Loucy (cell line): ENCODE measurements around the gene ZFP1.

Experiments
- H2AFZ ChIP-seq: fragments of 200-600 bp; sonication (generic); 2 replicates; pipeline ENCODE4 v1.6.0; 2016; ENCODE audit warnings: antibody characterized with exemption, mild to moderate bottlenecking, low read length, moderate library complexity
- H3F3A ChIP-seq: fragments of 200-600 bp; 2 replicates; pipeline ENCODE4 v1.6.0; 2016; ENCODE audit warnings: antibody characterized with exemption, low read depth, mild to moderate bottlenecking
- H3K27me3 ChIP-seq: fragments of 200-600 bp; sonication (generic); 2 replicates; pipeline ENCODE4 v1.6.1; 2014; ENCODE audit warnings: low read length, mild to moderate bottlenecking; ENCODE audit not compliant: insufficient read depth, poor library complexity, severe bottlenecking
- H3K36me3 ChIP-seq: fragments of 200-600 bp; sonication (generic); 2 replicates; pipeline ENCODE4 v1.6.1; 2016; ENCODE audit warnings: low read length; ENCODE audit not compliant: insufficient read depth
- H3K4me1 ChIP-seq: fragments of 200-600 bp; sonication (generic); 2 replicates; pipeline ENCODE4 v1.5.1; 2014; ENCODE audit warnings: low read length, mild to moderate bottlenecking; ENCODE audit not compliant: insufficient read depth, poor library complexity, severe bottlenecking
- H3K4me2 ChIP-seq: fragments of 200-600 bp; sonication (generic); 2 replicates; pipeline ENCODE4 v1.6.0; 2014; ENCODE audit warnings: antibody characterized with exemption, low read length, low read depth, mild to moderate bottlenecking; ENCODE audit not compliant: poor library complexity, severe bottlenecking
- H3K4me3 ChIP-seq: fragments of 200-600 bp; sonication (generic); 2 replicates; pipeline ENCODE4 v1.5.1; 2014; ENCODE audit warnings: low read length, mild to moderate bottlenecking, mixed read lengths; ENCODE audit not compliant: poor library complexity, severe bottlenecking
- H3K79me2 ChIP-seq: fragments of 200-600 bp; sonication (generic); 2 replicates; pipeline ENCODE4 v1.6.1; 2014; ENCODE audit warnings: low read length; ENCODE audit not compliant: insufficient read depth
- H3K9ac ChIP-seq: fragments of 200-600 bp; sonication (generic); 2 replicates; pipeline ENCODE4 v1.6.0; 2014; ENCODE audit warnings: mild to moderate bottlenecking, low read depth, low read length, moderate library complexity; ENCODE audit not compliant: poor library complexity, severe bottlenecking
- H3K9me2 ChIP-seq: fragments of 200-600 bp; sonication (generic); replicated peaks from 2 replicates; pipeline ENCODE4 v1.6.1; 2016; ENCODE audit warnings: low read depth, low read length, mixed read lengths
- H3K9me3 ChIP-seq: fragments of 200-600 bp; sonication (generic); 2 replicates; pipeline ENCODE4 v1.6.1; 2014; ENCODE audit warnings: mild to moderate bottlenecking, antibody characterized with exemption, low read length, low read depth; ENCODE audit not compliant: insufficient read depth
- H4K20me1 ChIP-seq: fragments of 200-600 bp; sonication (generic); 2 replicates; pipeline ENCODE4 v1.6.0; 2014; ENCODE audit warnings: antibody characterized with exemption, low read length, mild to moderate bottlenecking; ENCODE audit not compliant: insufficient read depth, poor library complexity, severe bottlenecking
- EZH2phosphoT487 ChIP-seq: fragments of 200-600 bp; IDR thresholded peaks from 2 replicates; pipeline ENCODE4 v1.6.1; 2018; ENCODE audit warnings: antibody characterized with exemption, mild to moderate bottlenecking, moderate library complexity, borderline replicate concordance
- TF ChIP-seq, protein P1 (sequence below): fragments of 200-600 bp; sonication (generic); conservative IDR thresholded peaks from 2 replicates; pipeline ENCODE4 v1.5.1; 2014; ENCODE audit warnings: mild to moderate bottlenecking, antibody characterized with exemption, low read length

The ZFP1 gene

GRCh38 chr16:75169899-75170405, 21.6 kb downstream of the ZFP1 start:
- no peak overlapping the region for H3K9ac ChIP-seq
- H3K79me2 ChIP-seq = no peaks in the 10 kb centered on the region
- no peak overlapping the region for H2AFZ ChIP-seq
- H3K9me2 ChIP-seq = no peaks in the 10 kb centered on the region
- no peak overlapping the region for H3K4me3 ChIP-seq
- H3K4me1 ChIP-seq = no peaks in the 10 kb centered on the region
- H3F3A ChIP-seq = no peaks in the 10 kb centered on the region
- H3K27me3 ChIP-seq = no peaks in the 10 kb centered on the region
- no peaks in the 10 kb centered on the region for H4K20me1 ChIP-seq
- no peak overlapping the region for H3K4me2 ChIP-seq
- TF ChIP-seq, protein P1, sequence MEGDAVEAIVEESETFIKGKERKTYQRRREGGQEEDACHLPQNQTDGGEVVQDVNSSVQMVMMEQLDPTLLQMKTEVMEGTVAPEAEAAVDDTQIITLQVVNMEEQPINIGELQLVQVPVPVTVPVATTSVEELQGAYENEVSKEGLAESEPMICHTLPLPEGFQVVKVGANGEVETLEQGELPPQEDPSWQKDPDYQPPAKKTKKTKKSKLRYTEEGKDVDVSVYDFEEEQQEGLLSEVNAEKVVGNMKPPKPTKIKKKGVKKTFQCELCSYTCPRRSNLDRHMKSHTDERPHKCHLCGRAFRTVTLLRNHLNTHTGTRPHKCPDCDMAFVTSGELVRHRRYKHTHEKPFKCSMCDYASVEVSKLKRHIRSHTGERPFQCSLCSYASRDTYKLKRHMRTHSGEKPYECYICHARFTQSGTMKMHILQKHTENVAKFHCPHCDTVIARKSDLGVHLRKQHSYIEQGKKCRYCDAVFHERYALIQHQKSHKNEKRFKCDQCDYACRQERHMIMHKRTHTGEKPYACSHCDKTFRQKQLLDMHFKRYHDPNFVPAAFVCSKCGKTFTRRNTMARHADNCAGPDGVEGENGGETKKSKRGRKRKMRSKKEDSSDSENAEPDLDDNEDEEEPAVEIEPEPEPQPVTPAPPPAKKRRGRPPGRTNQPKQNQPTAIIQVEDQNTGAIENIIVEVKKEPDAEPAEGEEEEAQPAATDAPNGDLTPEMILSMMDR = no peak
- no peak for TF ChIP-seq EZH2phosphoT487
- peaks cover 36% of the 10 kb centered on the region; the same call in 1 of the 2 replicates for H3K9me3 ChIP-seq
- H3K36me3 ChIP-seq = peaks cover 68% of the 10 kb centered on the region

GRCh38 chr16:75172578-75172977, 24.3 kb downstream of the ZFP1 start:
- no peak overlapping the region for H3K4me3 ChIP-seq
- no peak overlapping the region for H3K4me2 ChIP-seq
- no peak overlapping the region for H3K9ac ChIP-seq
- H3K9me3 ChIP-seq = peaks cover 36% of the 10 kb centered on the region; the same call in 1 of the 2 replicates
- TF ChIP-seq, protein P1 = no peak
- no peak for TF ChIP-seq EZH2phosphoT487
- no peaks in the 10 kb centered on the region for H3K79me2 ChIP-seq
- H3K27me3 ChIP-seq = no peaks in the 10 kb centered on the region
- H3K36me3 ChIP-seq = peaks cover 47% of the 10 kb centered on the region
- H3F3A ChIP-seq = no peaks in the 10 kb centered on the region
- H4K20me1 ChIP-seq = no peaks in the 10 kb centered on the region
- H3K9me2 ChIP-seq = no peaks in the 10 kb centered on the region
- H3K4me1 ChIP-seq = no peaks in the 10 kb centered on the region
- H2AFZ ChIP-seq = no peak overlapping the region

DNA sequence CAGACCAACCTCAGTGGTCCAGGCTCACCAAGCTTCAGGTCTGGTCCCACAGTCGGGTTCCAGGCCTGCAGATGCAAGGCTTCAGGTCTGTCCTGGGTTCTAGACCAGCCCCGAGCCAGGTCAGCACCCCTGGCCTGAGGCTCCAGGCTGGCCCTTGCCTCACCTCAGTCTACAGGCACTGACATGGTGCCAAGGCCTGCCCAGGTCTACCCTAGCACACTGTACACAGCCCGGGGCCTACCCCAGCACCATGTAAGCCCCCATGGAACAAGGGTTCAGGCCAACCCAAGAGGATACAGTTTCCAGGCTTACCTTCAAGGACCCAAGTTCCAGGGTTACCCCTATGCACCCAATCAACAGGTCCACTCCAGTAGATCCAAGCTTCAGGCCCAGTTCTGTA, 26.8 kb downstream of the ZFP1 start:
- H3K79me2 ChIP-seq = no peaks in the 10 kb centered on the region
- H3K9me3 ChIP-seq = peaks cover 19% of the 10 kb centered on the region; the same call in 1 of the 2 replicates
- no peak overlapping the region for H2AFZ ChIP-seq
- no peak for TF ChIP-seq EZH2phosphoT487
- TF ChIP-seq, protein P1 = no peak
- no peaks in the 10 kb centered on the region for H3K27me3 ChIP-seq
- no peak overlapping the region for H3K4me2 ChIP-seq
- no peak overlapping the region for H3K9ac ChIP-seq
- H3F3A ChIP-seq = no peaks in the 10 kb centered on the region
- H3K4me3 ChIP-seq = no peak overlapping the region
- H3K4me1 ChIP-seq = no peaks in the 10 kb centered on the region
- H3K36me3 ChIP-seq = peaks cover 22% of the 10 kb centered on the region
- no peaks in the 10 kb centered on the region for H4K20me1 ChIP-seq
- H3K9me2 ChIP-seq = no peaks in the 10 kb centered on the region
